Skeletal muscle cell (primary cell): ENCODE data around the gene GPR31.

ENCODE experiments used
- DNase-seq: peaks from one replicate; pipeline ENCODE4 v3.0.0-alpha.2; 2010; ENCODE audit warnings: low read depth
- H3K4me3 ChIP-seq: 2 replicates; pipeline ENCODE4 v1.5.1; 2011; ENCODE audit warnings: low read depth, mild to moderate bottlenecking, control low read depth, low read length, moderate library complexity

Gene GPR31

DNA sequence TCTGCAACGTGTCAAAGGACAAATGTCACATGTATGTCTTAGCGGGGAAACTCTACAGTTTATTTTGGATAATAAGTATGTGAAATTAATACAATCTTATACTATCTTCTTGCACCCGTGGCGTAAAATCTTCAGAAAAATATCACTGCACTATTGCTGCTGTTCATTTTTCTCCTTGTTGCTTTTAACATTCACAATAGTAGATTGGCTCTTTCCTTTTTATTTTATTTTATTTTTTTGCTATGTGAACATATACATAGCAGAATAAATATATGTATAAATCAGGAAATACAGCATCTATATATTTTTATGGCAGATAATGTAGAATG, 15.4 kb downstream of the GPR31 start:
- no peak for DNase-seq
- H3K4me3 ChIP-seq, result no peak overlapping the region

- no peak for DNase-seq
- no peak overlapping the region for H3K4me3 ChIP-seq
Measured at GRCh38 chr6:167141667-167142432, 15.9 kb downstream of the GPR31 start.

- DNase-seq, result peak; percentile 10
- H3K4me3 ChIP-seq, result no peak overlapping the region
Measured at GRCh38 chr6:167140589-167141474, 16.9 kb downstream of the GPR31 start.

DNA sequence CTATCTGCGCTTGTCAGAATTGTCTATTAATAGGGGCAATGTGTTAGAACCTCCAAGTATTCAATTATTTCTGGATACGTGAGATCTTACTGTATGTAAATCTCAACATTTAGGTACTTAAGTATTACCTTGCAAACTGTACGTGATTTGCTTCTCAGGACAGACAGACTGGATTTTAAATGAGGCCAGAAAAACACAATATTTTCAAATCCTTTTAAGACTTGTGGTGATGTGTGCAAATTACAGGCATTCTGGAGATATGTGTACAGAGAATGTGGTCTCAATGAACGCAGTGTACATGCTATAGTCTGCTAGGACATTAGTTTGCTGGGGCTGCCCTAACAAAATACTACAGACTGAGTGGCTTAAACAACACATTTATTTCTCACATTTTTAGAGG, 18.0 kb downstream of the GPR31 start:
- DNase-seq, result no peak
- no peak overlapping the region for H3K4me3 ChIP-seq

- DNase-seq, result no peak
Measured at GRCh38 chr6:167137881-167138280, 19.9 kb downstream of the GPR31 start.

DNA sequence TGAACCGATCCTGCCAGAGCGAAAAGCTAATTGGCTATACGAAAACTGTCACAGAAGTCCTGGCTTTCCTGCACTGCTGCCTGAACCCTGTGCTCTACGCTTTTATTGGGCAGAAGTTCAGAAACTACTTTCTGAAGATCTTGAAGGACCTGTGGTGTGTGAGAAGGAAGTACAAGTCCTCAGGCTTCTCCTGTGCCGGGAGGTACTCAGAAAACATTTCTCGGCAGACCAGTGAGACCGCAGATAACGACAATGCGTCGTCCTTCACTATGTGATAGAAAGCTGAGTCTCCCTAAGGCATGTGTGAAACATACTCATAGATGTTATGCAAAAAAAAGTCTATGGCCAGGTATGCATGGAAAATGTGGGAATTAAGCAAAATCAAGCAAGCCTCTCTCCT, 20.7 kb downstream of the GPR31 start:
- no peak overlapping the region for H3K4me3 ChIP-seq
- DNase-seq, result no peak

More at GRCh38 chr6:167137881-167138280, 19.9 kb downstream of the GPR31 start:
- H3K4me3 ChIP-seq, result no peak overlapping the region

DNA sequence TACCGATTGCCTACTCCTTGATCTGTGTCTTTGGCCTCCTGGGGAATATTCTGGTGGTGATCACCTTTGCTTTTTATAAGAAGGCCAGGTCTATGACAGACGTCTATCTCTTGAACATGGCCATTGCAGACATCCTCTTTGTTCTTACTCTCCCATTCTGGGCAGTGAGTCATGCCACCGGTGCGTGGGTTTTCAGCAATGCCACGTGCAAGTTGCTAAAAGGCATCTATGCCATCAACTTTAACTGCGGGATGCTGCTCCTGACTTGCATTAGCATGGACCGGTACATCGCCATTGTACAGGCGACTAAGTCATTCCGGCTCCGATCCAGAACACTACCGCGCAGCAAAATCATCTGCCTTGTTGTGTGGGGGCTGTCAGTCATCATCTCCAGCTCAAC, 21.4 kb downstream of the GPR31 start:
- H3K4me3 ChIP-seq, result no peak overlapping the region
- DNase-seq, result no peak

DNA sequence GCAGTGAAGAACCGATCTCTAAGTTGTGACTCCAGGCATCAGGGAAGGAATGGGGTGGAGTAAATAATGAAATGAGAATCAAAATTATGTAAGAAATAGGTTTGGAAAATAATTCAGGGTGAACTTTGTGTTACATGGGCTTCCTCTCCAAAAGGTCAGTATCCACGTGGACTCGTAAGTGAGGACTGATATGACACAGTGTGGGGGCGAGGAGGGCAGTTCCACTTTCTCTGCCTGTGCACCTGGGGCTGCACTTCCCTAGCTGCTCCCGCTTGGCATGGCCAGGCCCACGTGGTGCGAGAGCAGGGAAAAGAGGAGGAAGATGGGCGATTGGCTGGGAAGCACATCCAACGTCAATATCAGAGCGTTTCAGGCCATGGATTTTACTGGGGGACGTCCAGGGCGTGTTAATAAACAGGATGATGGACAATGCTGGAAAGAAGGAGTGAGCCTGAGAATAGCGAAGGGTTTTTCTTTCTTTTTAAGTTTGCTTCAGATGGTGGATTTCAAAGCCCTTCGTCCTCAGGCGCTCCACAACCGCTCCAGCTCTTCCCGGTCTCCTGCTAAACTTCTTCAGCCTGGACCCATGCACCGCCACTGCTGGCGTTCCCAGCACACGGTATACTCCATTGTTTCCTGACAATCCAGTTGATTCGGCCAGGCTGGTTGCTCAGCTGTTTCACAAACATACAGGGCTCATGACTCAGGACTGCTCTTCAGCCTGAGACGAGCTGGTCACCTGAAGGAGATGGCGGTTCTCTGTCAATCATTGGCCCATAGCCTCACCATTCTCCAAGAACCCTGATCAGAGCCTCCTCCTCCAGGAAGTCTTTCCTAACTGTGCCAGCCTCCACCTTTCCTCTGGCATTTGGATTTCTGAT, 23.1 kb downstream of the GPR31 start:
- DNase-seq, result no peak
- no peak overlapping the region for H3K4me3 ChIP-seq

DNA sequence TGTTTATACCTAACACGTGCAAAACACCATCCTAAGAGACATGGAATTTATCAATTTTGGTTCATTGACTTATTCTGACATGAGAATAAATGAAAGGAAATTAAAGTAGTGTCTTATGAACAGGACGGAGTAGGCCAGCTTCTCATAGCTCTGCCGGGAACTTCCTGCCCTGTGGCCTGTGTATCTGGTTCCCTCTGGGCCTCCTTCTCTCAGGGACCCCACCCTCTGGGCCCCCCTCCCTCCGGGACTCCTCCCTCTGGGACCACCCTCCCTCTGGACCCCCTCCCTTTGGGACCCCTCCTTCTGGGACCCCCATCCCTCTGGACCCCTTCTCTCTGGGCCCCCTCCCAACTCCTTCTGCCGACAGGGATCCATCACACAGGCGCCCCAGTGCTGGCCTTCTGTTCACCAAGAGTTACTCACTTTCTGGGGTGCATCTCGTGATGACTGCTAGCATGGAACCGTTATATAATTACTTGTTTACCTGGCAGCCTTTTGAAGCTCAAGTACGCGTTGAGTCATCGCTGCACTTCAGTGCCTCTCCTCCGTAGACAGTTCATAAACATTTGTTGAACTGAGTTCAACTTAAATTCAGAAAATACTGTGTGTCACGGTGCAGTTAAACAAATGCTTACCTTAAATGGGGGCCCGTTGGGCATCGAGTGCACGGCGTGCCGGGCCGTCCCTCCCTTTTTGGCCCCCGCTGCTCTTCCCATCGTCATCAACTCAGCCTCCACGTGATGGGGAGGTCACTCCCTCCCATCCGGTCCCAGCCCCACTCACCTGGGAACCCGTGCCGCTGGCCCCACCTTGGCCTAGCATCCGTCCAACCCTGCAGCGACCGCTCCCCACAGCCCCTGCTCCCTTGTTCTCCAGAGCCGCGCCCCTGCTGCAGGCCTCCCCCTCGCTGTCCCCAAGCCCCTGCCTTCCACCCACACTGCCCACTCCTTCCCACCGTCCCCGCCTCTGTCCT, 26.8 kb downstream of the GPR31 start:
- no peak overlapping the region for H3K4me3 ChIP-seq
- DNase-seq, result no peak

- DNase-seq, result no peak
- no peak overlapping the region for H3K4me3 ChIP-seq
Measured at GRCh38 chr6:167130008-167130677, 27.6 kb downstream of the GPR31 start.

DNA sequence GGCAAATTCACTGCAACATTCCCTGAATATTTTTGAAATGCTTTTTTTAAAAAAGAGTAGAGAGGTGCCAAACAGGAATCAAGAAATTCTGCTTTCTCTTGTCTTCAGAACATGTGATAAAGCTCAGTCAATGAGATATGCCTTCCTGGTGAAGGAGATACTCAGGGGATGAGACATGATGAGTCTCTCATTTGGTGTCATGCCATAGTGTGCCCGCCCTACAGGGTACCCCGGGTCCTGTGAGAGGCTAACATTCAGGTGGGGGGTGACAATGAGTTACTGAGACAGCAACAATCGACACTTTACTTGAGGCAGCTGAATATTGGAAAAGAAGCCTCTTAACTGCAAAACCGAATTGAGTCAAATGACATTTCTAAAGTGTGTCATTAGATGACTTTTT, 28.2 kb downstream of the GPR31 start:
- H3K4me3 ChIP-seq, result no peak overlapping the region
- DNase-seq, result no peak

GRCh38 chr6:167129159-167129558, 28.6 kb downstream of the GPR31 start:
- H3K4me3 ChIP-seq, result no peak overlapping the region
- DNase-seq, result no peak

GRCh38 chr6:167127785-167128531, 29.8 kb downstream of the GPR31 start:
- no peak overlapping the region for H3K4me3 ChIP-seq
- DNase-seq, result no peak

- no peak for DNase-seq
- H3K4me3 ChIP-seq, result no peak overlapping the region
Measured at GRCh38 chr6:167125855-167126349, 31.9 kb downstream of the GPR31 start.

DNA sequence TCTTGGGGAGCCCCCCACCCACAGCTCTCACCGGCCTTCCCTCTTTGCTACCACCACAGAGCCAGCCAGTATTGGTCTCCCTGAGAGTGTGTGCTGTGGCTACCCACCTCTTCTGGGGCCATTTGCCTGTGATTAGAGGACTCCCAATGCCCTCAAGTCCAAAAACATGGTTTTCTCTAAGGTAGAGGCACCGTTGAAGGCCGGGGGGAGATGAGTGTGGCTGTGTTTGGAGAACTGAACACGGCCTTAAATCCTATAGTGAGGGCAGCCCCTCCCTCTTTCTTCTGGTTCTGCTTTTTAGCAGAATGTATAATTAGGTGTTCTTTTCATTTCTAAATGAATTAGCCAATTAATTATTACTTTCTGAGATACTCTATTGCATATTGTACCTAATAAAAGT, 32.4 kb downstream of the GPR31 start:
- H3K4me3 ChIP-seq, result no peak overlapping the region
- DNase-seq, result no peak

- DNase-seq, result no peak
Measured at GRCh38 chr6:167124753-167125152, 33.0 kb downstream of the GPR31 start.

DNA sequence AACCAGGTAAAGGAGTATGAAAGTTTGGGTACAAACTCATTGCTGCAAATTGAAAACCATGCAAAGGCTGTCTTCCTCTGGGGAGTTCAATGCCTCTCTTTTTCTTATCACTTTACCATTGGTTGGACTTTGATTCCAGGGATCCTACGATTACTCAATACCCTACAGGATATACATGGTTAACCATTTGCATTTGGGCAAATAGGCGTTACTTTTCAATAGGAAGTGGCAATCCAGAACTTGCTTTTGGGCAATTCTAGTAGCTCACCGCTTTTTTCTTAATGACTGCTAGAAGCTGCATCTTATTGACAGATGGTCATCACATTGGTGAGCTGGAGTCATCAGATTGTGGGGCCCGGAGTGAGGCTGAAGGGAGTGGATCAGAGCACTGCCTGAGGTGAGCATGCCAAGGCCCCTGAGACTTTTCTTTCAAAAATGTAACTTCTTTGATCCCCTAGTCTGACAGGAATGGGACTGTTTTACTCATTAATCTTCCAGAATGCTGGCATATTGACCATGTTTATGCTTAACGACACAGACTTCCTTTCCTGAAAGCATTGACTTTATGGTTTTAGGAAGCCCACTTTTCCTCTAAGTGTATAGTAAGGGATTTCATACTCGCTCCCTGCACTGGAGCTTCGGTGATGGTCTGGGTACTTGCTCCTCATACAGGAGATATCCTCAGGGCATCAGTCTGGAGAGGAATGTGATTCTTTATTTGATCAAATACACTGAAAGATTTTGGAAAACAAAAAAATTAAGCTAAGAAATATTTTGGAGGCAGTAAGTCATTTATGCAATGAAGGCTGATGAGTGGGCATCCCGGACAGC, 34.7 kb downstream of the GPR31 start, which contains the start of gene CCR6:
TSS of gene CCR6 (plus strand) at position 270 of the 831 bp plus-strand sequence. CDS start 13,039 bp downstream, outside the sequence.
- H3K4me3 ChIP-seq, result no peak within 1 kb of the TSS

More at GRCh38 chr6:167124753-167125152, 33.0 kb downstream of the GPR31 start:
- no peak overlapping the region for H3K4me3 ChIP-seq

More for the DNA sequence above, 34.7 kb downstream of the GPR31 start, which contains the start of gene CCR6:
- DNase-seq, result no peak
